CD4-positive, alpha-beta T cell treated with Interleukin-15 for 1 hour (primary cell): ENCODE measurements around the gene ARNT2.

Source experiments
- DNase-seq: peaks from one replicate; pipeline ENCODE4 v3.0.0-alpha.2; 2020

ARNT2 gene

DNA sequence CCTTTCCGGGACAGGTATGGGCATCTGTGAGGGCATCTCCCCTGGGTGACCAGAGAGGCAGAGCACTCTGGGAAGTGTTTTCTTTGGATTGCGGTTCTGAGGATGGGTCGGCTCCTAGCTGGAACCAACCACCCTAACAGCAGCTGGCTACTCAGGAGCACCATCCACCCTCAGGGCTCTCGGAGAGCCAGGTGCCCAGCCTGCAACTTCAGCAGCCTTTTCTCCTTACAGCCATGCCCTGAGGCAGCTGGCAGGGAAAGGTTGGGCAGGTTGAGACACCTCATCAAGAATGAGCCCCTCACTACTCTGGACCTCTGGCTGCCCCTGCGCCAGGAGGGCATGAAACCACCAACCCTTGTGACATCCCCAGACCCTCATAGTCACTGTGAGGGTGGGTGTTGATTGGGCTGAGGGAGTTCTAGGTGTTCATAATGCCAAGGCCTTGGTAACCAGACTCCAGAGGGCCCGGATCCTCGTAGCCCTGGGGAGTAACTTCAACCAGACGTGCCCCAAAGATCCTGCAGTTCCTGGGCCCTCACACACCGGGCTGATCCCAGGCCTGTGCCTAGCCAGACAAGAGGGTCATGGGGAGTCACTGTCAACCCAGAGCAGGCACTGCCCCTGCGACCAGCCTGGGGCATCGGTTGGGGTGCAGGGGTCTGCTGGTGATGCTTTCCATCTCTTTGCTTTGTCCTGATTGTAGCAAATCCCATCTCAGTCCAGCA is 176.5 kb downstream of the ARNT2 start:
- no peak for DNase-seq

DNA sequence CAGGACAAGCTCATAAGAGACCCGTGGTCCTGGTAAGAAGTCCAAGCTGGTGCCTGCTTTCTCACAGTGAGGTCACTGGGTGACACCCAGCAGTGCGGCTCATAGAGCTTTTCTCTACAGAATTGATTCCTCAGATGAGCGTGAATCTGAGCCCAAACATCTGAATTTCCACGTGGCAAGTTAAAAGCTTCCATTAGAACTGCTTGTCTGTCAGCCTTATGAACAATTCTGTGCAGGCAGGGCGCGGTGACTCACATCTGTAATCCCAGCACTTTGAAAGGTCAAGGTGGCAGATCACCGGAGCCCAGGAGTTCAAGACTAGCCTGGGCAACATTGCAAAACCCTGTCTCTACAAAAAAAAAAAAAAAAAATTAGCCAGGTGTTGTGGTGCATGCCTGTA is 177.8 kb downstream of the ARNT2 start:
- no peak for DNase-seq

DNA sequence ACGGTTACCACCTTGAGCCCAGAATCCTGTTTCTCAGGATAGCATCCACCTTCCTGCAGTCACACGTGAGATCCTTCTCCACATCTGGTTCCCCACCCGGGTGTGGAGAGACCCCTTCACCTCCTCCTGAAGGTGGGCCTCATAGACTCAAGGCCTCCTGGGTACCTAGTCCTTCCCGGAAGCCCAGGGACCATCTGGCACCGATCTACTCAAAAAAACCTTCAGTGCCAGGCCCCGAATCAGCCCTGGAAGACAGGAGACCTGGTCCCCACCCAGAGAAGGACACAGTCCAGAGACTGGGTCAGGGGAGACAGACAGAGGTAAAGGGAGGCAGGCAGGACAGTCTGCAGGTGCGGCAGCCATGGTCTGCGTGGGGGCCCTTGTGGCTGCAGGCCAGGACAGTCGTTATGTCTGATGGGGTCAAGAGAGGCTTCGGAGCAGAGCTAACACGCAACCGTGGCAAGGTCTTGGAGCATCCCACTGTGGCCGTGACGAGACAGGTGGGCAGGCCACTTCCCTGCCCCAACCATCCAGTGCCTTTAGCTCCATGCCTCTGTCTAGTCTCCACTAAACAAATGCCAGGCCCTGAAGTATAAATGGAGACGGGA is 178.7 kb downstream of the ARNT2 start:
- DNase-seq: no peak

DNA sequence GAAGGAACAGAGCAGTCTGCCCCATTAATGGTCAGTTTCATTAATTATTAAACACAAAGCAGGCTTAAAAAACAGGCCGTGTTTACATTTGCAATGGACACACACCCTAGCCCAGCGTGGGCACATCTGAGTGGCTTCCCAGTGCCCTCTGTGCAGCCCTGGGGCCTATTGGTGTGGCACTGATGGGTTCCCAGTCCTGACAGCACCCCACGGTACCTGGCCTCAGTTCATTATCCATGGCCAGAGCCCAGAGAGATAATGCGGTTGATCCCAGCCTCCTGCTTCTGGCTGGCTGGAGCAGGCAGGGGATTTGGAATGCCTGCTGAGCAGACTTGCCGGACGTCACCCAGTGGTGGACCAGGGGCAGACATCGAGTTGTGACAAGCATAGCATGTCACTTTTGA is 180.4 kb downstream of the ARNT2 start:
- DNase-seq: no peak

DNA sequence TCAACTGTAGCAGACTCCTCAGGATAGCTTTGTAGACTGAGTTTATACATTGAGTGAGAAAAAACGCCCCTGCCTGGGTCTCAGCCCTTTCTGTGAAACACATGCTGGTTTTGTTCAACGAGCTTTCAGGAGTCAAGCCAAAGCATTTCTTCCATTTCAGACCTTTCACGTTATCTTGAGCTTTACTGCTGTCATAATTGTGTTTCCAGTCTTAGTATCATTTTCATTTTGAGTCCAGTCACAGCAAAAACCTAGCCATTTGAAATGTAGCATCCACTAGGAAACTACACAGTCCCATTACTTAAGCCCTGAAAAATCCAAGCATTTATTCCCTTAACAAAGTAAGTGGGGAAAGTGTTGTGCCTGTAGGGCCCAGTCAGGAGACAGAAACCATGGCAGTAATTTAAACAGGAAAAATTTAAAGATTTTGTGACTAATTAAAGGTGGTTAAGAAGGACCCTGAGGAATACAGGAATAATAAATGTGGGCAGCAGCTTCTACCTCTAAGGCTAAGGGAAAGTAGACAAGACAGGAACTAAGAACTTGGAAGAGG is 180.9 kb downstream of the ARNT2 start:
- no peak for DNase-seq

DNA sequence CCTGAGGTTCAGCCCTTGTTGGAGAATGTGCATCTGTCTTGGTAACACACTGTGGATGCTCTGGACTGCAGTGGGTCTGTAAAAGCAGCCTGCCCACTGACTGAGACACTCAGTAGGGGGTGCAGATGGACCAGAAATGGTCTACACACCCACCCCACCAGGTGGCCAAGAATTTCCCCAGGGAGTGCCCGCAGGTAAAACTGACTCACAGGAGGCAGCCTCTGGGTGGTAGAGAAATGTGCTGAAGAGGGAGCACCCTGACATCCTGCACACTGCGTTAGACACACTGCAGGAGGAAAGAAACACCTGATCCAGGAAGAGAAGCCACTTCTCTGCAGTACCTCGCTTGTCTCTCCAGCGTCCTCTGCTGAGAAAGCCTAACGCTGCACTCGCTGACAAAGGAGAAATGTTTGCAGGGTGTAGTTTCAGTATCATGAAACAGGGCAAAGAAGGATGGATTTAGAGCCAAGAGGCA is 181.4 kb downstream of the ARNT2 start:
- DNase-seq: no peak

DNA sequence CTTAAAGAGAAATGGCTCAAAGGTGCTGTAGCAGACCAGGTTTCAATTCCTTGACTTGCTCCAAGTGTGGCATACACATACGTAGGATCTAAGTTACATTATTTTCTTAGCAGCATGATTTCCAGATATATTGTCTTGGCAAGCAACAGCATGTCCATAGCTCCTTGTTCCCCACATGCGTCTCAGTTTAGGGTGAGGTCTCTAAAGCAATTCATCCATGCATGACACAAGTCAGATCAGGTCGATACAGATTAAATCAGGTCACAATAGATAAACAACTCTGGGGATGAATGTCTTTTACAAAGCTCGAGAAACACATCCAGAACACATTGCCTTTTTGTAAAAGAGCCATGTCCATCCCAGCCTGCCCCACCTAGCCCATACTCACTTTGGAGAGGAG is 182.0 kb downstream of the ARNT2 start:
- no peak for DNase-seq

DNA sequence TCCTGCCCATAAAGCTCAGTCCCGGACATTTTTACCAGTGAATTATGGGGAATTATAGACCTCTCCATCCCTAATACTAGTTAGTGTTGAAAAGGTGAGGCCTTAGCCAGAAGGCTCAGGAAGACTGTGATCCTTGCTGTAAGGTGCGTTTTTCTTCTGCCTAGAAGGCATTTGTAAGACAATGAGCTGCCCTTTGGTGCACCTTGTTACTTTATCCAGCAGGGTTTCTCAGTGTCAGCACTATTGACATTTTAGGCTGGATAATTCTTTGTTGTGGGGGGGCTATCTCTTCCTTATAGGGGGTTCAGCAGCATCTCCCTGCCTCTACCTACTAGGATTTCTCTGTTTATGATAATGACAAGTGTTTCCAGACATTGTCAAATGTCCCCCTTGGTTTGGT is 182.8 kb downstream of the ARNT2 start:
- no peak for DNase-seq

DNA sequence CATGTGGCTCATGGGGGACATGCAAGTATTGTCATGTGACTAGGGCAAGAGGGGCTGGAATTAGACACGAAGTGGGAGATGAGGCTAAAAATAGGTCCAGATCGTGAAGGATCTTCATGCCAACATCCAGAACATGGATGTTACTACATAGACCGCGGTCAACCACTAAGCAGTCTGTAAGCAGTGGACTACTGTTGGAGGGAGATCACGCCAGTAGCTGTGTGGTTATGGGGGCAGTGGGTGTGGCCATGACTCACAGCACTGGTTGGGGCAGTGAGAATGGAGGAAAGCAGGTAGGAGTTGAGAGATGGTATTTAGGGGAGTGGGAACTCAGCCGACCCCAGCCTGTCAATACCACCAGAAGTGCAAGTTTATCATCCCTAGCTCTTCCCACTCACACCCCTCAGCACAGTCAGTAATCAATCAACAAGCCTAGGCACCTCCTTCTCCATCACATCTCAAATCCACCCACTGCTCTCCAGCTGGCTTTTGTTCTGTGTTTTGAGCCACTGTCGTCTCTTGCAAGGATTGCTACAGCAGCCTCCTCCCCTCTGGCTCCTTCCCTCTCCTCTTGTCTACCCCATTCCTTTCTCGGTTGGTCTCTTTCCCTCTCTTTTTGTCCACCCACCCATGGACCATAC is 183.8 kb downstream of the ARNT2 start:
- no peak for DNase-seq

DNA sequence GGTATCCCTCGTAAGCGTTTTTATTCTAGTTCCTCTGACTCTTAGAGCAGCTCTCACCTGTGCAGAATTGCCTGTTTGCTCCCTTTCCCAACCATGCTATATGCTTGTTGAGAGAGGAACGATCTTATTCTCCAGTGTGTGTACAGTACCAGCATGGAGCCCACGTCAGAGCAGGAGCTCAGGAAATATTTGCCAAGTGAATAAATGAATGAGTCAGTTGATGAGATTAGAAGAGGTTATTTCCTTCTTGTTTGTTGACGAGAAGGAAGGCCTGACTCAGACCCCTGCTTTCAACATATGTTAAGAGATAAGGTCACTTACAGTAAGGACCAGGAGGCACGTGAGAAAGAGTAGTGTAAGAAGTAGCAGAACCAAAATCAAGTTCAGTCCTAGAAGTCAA is 184.6 kb downstream of the ARNT2 start:
- no peak for DNase-seq

DNA sequence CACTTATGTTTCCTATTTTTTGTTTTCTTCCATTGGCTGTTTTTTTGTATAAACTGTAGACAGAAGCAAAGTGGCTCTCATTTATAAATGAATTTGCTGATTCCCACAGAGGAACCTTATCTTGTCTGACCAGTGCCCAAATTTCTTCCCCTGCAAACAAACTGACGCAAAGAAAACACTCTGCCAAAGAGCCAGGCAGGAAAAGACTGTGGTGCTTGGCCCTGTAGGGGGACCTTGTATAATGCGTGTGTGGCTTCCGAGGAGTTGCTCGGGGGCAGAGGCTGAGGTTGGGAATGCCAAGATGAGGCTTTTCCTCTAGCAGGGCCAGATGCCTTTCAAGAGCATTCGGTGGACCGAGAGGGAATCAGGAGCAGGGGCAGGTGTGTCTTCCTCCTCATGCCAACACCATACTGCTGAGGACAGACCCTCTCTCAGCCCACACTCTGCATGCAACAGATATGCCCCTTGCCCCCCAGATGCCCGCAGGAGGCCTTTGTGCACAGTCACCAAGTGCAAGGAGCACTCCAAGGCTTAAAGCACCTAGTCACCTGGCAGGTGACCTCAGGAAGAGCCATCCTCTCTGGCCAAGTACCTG is 186.7 kb downstream of the ARNT2 start:
- DNase-seq: no peak

DNA sequence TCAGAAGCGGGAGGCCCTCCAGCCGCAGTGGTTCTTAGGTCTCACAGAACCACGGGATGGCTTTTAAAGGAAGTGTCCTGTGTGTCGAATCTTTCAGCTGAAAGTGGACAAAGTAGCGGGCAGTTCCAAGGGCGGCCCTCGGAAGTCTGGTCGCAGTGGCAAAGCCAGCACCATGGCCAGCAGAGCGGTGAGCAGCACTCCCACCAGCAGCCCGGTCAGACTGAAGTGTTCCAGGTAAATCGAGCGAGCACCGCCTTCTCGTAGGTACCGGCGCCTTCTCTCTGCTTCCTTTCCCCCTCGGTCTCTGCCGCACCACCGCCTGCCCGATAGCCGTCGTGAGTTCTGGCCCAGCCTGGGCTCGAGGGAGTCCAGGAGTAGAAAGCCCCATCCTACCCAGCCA is 187.3 kb downstream of the ARNT2 start:
- no peak for DNase-seq

DNA sequence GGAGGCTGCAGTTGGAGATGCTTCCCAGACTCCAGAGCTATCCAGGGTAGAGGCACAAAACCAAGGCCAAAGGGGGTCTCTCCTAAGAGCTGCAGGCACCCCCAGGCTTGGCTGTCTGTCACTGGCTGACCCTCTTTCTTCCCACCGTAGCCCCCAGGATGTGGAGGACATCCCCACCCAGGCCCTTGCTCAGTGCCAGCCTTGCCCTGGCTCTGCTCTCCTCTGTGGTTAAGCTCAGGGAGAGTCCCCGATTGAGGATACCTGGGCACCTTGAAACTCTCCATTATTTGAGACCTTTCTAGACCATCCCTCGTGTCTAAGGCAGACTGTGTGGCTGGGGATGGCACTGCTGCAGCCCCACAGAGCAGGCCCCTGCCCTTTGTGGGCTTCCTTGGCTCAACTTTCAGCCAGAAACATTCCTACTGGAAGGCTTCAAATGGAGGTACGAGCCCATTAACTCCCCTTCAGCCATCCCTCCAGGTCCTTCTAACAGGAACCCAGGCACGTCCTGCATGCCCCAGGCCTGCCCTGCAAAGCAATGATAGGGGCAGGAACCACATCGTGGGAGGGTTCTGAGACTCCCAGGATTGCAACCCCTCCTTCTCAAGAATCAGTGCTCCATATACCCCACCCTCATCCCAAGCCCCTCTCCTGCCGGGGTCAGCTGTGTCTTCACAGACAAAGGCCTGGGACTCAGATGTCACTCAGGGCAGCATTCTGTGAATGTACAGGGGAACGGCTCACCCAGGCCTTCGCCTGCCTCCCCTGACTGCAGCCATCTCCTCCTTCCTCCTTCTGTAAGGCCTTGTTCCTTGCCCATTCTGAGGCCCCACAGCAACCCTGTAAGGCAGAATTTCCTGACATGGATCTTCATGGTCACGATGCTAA is 188.0 kb downstream of the ARNT2 start:
- DNase-seq: no peak

DNA sequence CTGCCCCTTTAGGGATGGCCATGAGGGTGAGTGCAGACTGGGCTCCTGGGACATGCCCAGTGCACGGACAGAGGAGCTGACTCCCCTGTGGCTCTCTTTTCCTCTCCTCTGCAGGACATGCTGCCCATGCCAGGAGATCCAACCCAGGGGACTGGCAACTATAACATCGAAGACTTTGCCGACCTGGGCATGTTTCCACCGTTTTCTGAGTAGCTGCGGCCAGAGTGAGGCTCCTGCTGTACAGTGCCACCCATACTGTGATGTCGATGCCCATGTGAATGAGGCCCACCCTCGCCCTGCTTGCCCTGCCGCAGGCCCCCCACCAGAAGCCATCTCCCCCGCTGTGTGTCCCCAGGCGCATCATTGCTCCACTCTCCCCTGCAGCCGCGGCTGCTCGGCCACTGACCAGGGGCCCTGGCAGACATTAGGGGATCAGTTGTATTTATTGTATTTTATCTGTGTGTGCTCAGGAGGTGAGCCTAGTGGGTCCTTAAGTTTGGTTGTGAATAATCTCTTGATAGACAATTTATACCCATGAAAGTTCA is 189.4 kb downstream of the ARNT2 start:
- DNase-seq: no peak

DNA sequence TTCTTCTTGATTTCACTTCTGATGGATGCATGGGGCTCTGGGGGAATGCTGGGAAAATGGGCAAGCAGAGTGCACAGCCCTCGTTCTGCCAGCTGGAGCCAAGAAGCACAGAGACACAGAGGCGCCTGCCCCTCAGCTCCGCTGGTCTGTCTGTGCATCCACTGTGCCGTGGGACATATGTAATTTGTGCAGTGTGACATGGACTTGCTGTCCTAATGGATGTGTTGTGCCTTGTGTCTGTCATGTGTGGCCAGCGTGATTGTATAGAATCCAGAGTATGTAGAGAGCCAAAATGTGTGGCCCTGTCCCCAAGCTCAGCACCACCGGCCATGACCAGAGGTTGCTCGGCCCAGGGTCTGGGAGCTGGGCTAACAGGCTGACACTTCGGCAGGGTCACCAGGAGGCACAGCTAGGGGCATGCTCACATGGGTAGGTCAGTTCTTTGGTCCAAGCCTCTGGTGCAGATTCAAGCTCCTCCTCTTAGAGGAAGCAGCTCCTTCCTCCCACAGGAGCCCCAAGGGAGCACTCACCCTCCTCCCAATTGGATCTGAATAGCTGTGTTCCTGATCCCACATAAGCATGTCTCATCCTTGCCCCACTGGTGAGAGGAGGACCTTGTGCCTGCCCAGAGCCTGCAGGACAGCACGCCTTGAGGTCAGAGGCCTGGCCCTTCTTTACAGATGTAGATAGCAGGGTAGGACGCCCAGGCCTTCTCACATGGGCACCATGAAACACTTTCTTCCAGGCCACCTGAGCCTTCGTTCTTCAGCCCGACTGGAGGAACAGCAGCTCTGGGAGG is 190.1 kb downstream of the ARNT2 start:
- DNase-seq: no peak

DNA sequence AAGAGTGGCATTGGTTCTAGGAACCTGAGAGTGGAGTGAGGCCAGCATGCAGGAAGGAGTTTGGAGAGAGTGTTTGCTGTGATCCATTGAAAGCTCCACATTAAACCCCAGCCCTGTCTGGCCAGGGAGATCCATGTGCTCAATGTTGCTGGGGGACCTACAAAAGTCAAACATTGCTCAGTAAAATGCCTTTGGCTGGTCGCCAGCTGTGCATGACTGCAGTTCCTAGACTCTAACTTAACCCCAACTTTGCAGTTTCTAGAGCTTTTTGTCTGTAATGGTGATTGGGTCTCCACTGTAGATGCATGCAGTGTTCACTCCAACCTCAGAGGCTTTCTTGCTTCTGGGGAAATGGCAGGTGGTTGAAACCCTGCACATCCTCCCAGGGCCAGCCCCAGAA is 191.2 kb downstream of the ARNT2 start:
- no peak for DNase-seq

DNA sequence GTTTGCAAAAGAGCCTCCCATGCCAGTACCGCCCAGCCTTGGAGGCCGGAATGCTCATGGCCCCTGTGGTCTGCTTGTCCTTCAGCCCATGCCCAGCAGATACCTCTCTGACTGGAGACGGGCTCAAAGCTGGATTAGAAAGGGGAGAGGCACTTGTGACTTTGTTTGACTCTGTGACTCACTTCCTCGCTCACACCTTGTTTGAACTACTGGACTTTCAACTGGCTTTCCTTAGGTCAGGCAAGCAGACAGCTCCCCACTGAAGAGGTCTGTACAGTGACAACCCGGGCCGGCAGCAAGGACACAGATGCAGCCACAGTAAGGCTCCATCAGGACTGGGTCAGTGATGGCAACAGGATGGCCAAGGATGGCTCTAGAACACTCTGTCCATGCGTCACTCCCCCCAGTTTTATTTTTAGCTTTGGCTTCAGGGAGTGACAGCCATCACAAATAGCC is 192.4 kb downstream of the ARNT2 start:
- no peak for DNase-seq

DNA sequence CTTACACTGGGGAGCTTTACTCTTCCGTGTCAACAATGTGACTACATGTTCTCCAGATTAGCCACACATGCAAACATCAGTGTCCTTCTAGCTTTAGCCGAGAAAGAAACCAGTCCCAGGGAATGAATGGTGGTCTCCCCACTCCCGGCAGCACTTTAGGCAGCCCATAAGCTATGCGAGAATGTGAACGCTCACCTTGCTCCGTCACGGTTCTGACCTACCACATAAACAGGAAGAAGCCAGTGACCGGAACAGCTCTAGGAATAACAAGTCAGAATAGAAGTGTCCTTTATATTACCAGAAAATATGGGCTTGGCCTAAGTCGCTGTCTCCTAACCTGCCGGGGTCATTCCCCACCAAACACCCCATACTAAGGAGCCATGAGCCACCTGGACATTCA is 192.9 kb downstream of the ARNT2 start:
- no peak for DNase-seq

DNA sequence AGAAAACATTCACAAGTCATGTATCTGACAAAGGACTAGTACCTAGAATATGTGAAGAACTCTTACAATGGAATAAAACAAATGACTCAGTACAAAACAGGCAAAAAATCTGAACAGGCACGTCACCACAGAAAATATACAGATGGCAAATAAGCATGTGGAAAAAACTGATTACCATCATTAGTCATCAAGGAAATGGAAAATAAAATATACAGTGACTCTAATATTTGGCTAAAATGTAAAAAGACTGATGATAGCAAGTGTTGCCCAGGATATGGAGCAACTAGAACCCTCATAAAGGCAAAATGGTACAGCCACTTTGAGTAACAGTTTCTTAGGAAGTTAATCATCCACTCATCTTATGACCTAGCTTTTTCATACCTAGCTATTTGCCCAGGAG is 195.2 kb downstream of the ARNT2 start:
- no peak for DNase-seq

DNA sequence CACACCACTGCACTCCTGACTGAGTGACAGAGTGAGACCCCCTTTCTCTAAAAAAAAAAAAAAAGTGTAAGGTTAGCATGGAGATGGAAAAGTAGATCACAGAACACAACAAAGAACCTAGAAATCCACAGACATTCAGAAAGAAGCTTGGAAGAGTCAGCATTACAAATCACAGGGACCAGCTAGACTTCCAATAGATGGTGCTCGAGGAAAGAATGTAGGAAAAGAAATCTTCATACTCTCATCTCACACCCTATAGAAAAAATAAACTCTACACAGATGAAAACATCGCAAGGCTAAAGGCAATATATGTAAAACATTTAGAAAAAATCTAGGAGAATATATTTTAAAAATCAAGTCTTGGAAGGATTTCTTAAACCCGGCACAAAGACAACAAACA is 196.4 kb downstream of the ARNT2 start:
- DNase-seq: no peak

DNA sequence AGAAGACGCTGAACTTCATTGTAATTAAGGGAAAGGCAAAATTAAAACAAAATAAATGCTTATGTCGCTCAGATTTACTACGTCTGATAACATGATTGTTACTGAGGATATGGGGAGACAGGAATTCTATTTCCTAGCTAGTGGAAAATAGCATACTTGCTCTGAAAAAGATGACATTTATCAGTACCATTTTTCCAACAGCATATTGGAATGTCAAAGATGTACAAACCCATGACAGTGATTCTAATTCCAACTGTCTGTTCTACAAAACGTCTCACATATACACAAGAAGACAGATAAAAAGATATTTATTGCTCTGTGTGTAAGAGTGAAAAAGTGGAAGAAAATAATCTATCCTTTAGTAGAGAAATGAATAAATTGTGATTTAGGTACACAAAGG is 197.1 kb downstream of the ARNT2 start:
- DNase-seq: no peak
